ENCODE data around the gene TMTC4. TPM values are rescaled to one million over a fixed set of nuclear protein-coding genes. Genes with fewer than 3 reads are reported as not detected.

TMTC4 gene
- total RNA-seq, 1 donor from 2014 or later, result 22.4 TPM

GRCh38 chr13:100668408-100668807 lies 6.2 kb downstream of the TMTC4 start:
- Histone ChIP-seq H3K4me3 (ENCODE audit: low read length in 3 of 3) (no peak overlapping the region), H3K36me3 (ENCODE audit: control insufficient read depth in 3 of 3, insufficient read depth in 3 of 3, low read length in 3 of 3) (peaks cover 13 to 29% (median 21%) of the 10 kb centered on the region in 3 donors), H3K4me1 (ENCODE audit: control insufficient read depth in 3 of 3, insufficient read depth in 3 of 3, low read length in 3 of 3) (peaks cover 3 to 4% (median 3%) of the 10 kb centered on the region in 3 donors), H3K27me3 (ENCODE audit: control insufficient read depth in 3 of 3, insufficient read depth in 3 of 3, low read length in 3 of 3) (no peaks in the 10 kb centered on the region), H3K27ac (ENCODE audit: low read depth, low read length) (no peak overlapping the region), H3K9ac (ENCODE audit: low read depth in 1 of 3, low read length in 3 of 3) (no peak overlapping the region), H3K9me3 (ENCODE audit: control insufficient read depth in 3 of 3, low read length in 3 of 3) (no peaks in the 10 kb centered on the region)

GRCh38 chr13:100667894-100668293 lies 6.7 kb downstream of the TMTC4 start:
- no peaks in the 10 kb centered on the region for H3K27me3 ChIP-seq (ENCODE audit: control insufficient read depth in 3 of 3, insufficient read depth in 3 of 3, low read length in 3 of 3)
- H3K9ac ChIP-seq (ENCODE audit: low read depth in 1 of 3, low read length in 3 of 3), result no peak overlapping the region
- peaks cover 13 to 34% (median 26%) of the 10 kb centered on the region in 3 donors for H3K36me3 ChIP-seq (ENCODE audit: control insufficient read depth in 3 of 3, insufficient read depth in 3 of 3, low read length in 3 of 3)
- no peak overlapping the region for H3K4me3 ChIP-seq (ENCODE audit: low read length in 3 of 3)
- H3K9me3 ChIP-seq (ENCODE audit: control insufficient read depth in 3 of 3, low read length in 3 of 3), result no peaks in the 10 kb centered on the region
- H3K27ac ChIP-seq (ENCODE audit: low read depth, low read length), result no peak overlapping the region
- no peaks in the 10 kb centered on the region for H3K4me1 ChIP-seq (ENCODE audit: control insufficient read depth in 3 of 3, insufficient read depth in 3 of 3, low read length in 3 of 3)

GRCh38 chr13:100666124-100666523 lies 8.5 kb downstream of the TMTC4 start:
- Histone ChIP-seq H3K9me3 (ENCODE audit: control insufficient read depth in 3 of 3, low read length in 3 of 3) (no peaks in the 10 kb centered on the region), H3K27ac (ENCODE audit: low read depth, low read length) (no peak overlapping the region), H3K36me3 (ENCODE audit: control insufficient read depth in 3 of 3, insufficient read depth in 3 of 3, low read length in 3 of 3) (peaks cover 19 to 42% (median 36%) of the 10 kb centered on the region in 3 donors), H3K4me3 (ENCODE audit: low read length in 3 of 3) (no peak overlapping the region), H3K4me1 (ENCODE audit: control insufficient read depth in 3 of 3, insufficient read depth in 3 of 3, low read length in 3 of 3) (no peaks in the 10 kb centered on the region), H3K27me3 (ENCODE audit: control insufficient read depth in 3 of 3, insufficient read depth in 3 of 3, low read length in 3 of 3) (no peaks in the 10 kb centered on the region), H3K9ac (ENCODE audit: low read depth in 1 of 3, low read length in 3 of 3) (no peak overlapping the region)

GRCh38 chr13:100665403-100665802 lies 9.2 kb downstream of the TMTC4 start:
- H3K4me1 ChIP-seq (ENCODE audit: control insufficient read depth in 3 of 3, insufficient read depth in 3 of 3, low read length in 3 of 3), result no peaks in the 10 kb centered on the region
- no peak overlapping the region for H3K9ac ChIP-seq (ENCODE audit: low read depth in 1 of 3, low read length in 3 of 3)
- H3K36me3 ChIP-seq (ENCODE audit: control insufficient read depth in 3 of 3, insufficient read depth in 3 of 3, low read length in 3 of 3), result peaks cover 19 to 46% (median 36%) of the 10 kb centered on the region in 3 donors
- no peaks in the 10 kb centered on the region for H3K27me3 ChIP-seq (ENCODE audit: control insufficient read depth in 3 of 3, insufficient read depth in 3 of 3, low read length in 3 of 3)
- no peaks in the 10 kb centered on the region for H3K9me3 ChIP-seq (ENCODE audit: control insufficient read depth in 3 of 3, low read length in 3 of 3)
- no peak overlapping the region for H3K4me3 ChIP-seq (ENCODE audit: low read length in 3 of 3)
- H3K27ac ChIP-seq (ENCODE audit: low read depth, low read length), result no peak overlapping the region

GRCh38 chr13:100664171-100664900 lies 10.3 kb downstream of the TMTC4 start:
- H3K9ac ChIP-seq (ENCODE audit: low read depth in 1 of 3, low read length in 3 of 3), result no peak overlapping the region
- H3K4me1 ChIP-seq (ENCODE audit: control insufficient read depth in 3 of 3, insufficient read depth in 3 of 3, low read length in 3 of 3), result no peaks in the 10 kb centered on the region
- H3K9me3 ChIP-seq (ENCODE audit: control insufficient read depth in 3 of 3, low read length in 3 of 3), result no peaks in the 10 kb centered on the region
- H3K4me3 ChIP-seq (ENCODE audit: low read length in 3 of 3), result no peak overlapping the region
- H3K27ac ChIP-seq (ENCODE audit: low read depth, low read length), result no peak overlapping the region
- peaks cover 19 to 46% (median 36%) of the 10 kb centered on the region in 3 donors for H3K36me3 ChIP-seq (ENCODE audit: control insufficient read depth in 3 of 3, insufficient read depth in 3 of 3, low read length in 3 of 3)
- H3K27me3 ChIP-seq (ENCODE audit: control insufficient read depth in 3 of 3, insufficient read depth in 3 of 3, low read length in 3 of 3), result no peaks in the 10 kb centered on the region

- Histone ChIP-seq H3K4me3 (ENCODE audit: low read length in 3 of 3) (no peak overlapping the region), H3K9ac (ENCODE audit: low read depth in 1 of 3, low read length in 3 of 3) (no peak overlapping the region), H3K27me3 (ENCODE audit: control insufficient read depth in 3 of 3, insufficient read depth in 3 of 3, low read length in 3 of 3) (no peaks in the 10 kb centered on the region), H3K4me1 (ENCODE audit: control insufficient read depth in 3 of 3, insufficient read depth in 3 of 3, low read length in 3 of 3) (no peaks in the 10 kb centered on the region), H3K9me3 (ENCODE audit: control insufficient read depth in 3 of 3, low read length in 3 of 3) (no peaks in the 10 kb centered on the region), H3K36me3 (ENCODE audit: control insufficient read depth in 3 of 3, insufficient read depth in 3 of 3, low read length in 3 of 3) (peaks cover 19 to 35% (median 32%) of the 10 kb centered on the region in 3 donors), H3K27ac (ENCODE audit: low read depth, low read length) (no peak overlapping the region)
Measured at GRCh38 chr13:100662468-100663211, 12.0 kb downstream of the TMTC4 start.

- Histone ChIP-seq H3K9me3 (ENCODE audit: control insufficient read depth in 3 of 3, low read length in 3 of 3) (no peaks in the 10 kb centered on the region), H3K9ac (ENCODE audit: low read depth in 1 of 3, low read length in 3 of 3) (no peak overlapping the region), H3K27ac (ENCODE audit: low read depth, low read length) (no peak overlapping the region), H3K27me3 (ENCODE audit: control insufficient read depth in 3 of 3, insufficient read depth in 3 of 3, low read length in 3 of 3) (no peaks in the 10 kb centered on the region), H3K36me3 (ENCODE audit: control insufficient read depth in 3 of 3, insufficient read depth in 3 of 3, low read length in 3 of 3) (peaks cover 17 to 35% (median 34%) of the 10 kb centered on the region in 3 donors), H3K4me1 (ENCODE audit: control insufficient read depth in 3 of 3, insufficient read depth in 3 of 3, low read length in 3 of 3) (no peaks in the 10 kb centered on the region), H3K4me3 (ENCODE audit: low read length in 3 of 3) (no peak overlapping the region)
Measured at GRCh38 chr13:100660761-100661160, 13.8 kb downstream of the TMTC4 start.

- no peaks in the 10 kb centered on the region for H3K27me3 ChIP-seq (ENCODE audit: control insufficient read depth in 3 of 3, insufficient read depth in 3 of 3, low read length in 3 of 3)
- H3K9me3 ChIP-seq (ENCODE audit: control insufficient read depth in 3 of 3, low read length in 3 of 3), result no peaks in the 10 kb centered on the region
- no peak overlapping the region for H3K9ac ChIP-seq (ENCODE audit: low read depth in 1 of 3, low read length in 3 of 3)
- no peaks in the 10 kb centered on the region for H3K4me1 ChIP-seq (ENCODE audit: control insufficient read depth in 3 of 3, insufficient read depth in 3 of 3, low read length in 3 of 3)
- no peak overlapping the region for H3K4me3 ChIP-seq (ENCODE audit: low read length in 3 of 3)
- H3K27ac ChIP-seq (ENCODE audit: low read depth, low read length), result no peak overlapping the region
- peaks cover 13 to 34% (median 31%) of the 10 kb centered on the region in 3 donors for H3K36me3 ChIP-seq (ENCODE audit: control insufficient read depth in 3 of 3, insufficient read depth in 3 of 3, low read length in 3 of 3)
Measured at GRCh38 chr13:100659578-100659977, 15.0 kb downstream of the TMTC4 start.

- Histone ChIP-seq H3K27me3 (ENCODE audit: control insufficient read depth in 3 of 3, insufficient read depth in 3 of 3, low read length in 3 of 3) (no peaks in the 10 kb centered on the region), H3K4me3 (ENCODE audit: low read length in 3 of 3) (no peak overlapping the region), H3K9ac (ENCODE audit: low read depth in 1 of 3, low read length in 3 of 3) (no peak overlapping the region), H3K36me3 (ENCODE audit: control insufficient read depth in 3 of 3, insufficient read depth in 3 of 3, low read length in 3 of 3) (peaks cover 13 to 30% (median 27%) of the 10 kb centered on the region in 3 donors), H3K9me3 (ENCODE audit: control insufficient read depth in 3 of 3, low read length in 3 of 3) (no peaks in the 10 kb centered on the region), H3K4me1 (ENCODE audit: control insufficient read depth in 3 of 3, insufficient read depth in 3 of 3, low read length in 3 of 3) (no peaks in the 10 kb centered on the region), H3K27ac (ENCODE audit: low read depth, low read length) (no peak overlapping the region)
Measured at GRCh38 chr13:100658363-100658762, 16.2 kb downstream of the TMTC4 start.

GRCh38 chr13:100657881-100658315 lies 16.7 kb downstream of the TMTC4 start:
- no peak overlapping the region for H3K27ac ChIP-seq (ENCODE audit: low read depth, low read length)
- no peak overlapping the region for H3K9ac ChIP-seq (ENCODE audit: low read depth in 1 of 3, low read length in 3 of 3)
- H3K36me3 ChIP-seq (ENCODE audit: control insufficient read depth in 3 of 3, insufficient read depth in 3 of 3, low read length in 3 of 3), result peaks cover 13 to 26% (median 22%) of the 10 kb centered on the region in 3 donors
- no peaks in the 10 kb centered on the region for H3K27me3 ChIP-seq (ENCODE audit: control insufficient read depth in 3 of 3, insufficient read depth in 3 of 3, low read length in 3 of 3)
- no peak overlapping the region for H3K4me3 ChIP-seq (ENCODE audit: low read length in 3 of 3)
- H3K4me1 ChIP-seq (ENCODE audit: control insufficient read depth in 3 of 3, insufficient read depth in 3 of 3, low read length in 3 of 3), result no peaks in the 10 kb centered on the region
- no peaks in the 10 kb centered on the region for H3K9me3 ChIP-seq (ENCODE audit: control insufficient read depth in 3 of 3, low read length in 3 of 3)

Data from skeletal muscle tissue (tissue), 4 donors.